HEK293 (cell line): ENCODE results near the gene DIABLO.
"Not testable (repeated sequence)": the region's sequence is repeated elsewhere in the genome, so short reads cannot be mapped to it uniquely, and the experiment has no call there.

Source experiments
- CTCF ChIP-seq: fragments of 450-650 bp; formaldehyde crosslinking; IDR thresholded peaks from 2 replicates; pipeline ENCODE4 v1.5.1; 2016; ENCODE audit warnings: missing biosample characterization, missing genetic modification characterization
- SCRT2 ChIP-seq: fragments of 450-650 bp; formaldehyde crosslinking; IDR thresholded peaks from 2 replicates; pipeline ENCODE4 v1.5.1; 2016; ENCODE audit warnings: missing biosample characterization, missing genetic modification characterization
- SP3 ChIP-seq: fragments of 450-650 bp; formaldehyde crosslinking; IDR thresholded peaks from 2 replicates; pipeline ENCODE4 v1.5.1; 2016; ENCODE audit warnings: missing biosample characterization, missing genetic modification characterization
- TCF7L2 ChIP-seq: IDR thresholded peaks from 2 replicates; pipeline ENCODE4 v1.6.1; 2011; ENCODE audit warnings: low read depth, mild to moderate bottlenecking, inconsistent platforms, low read length, moderate library complexity, borderline replicate concordance
- TRIM28 ChIP-seq: IDR thresholded peaks from 2 replicates; pipeline ENCODE4 v1.6.1; 2011; ENCODE audit warnings: low read length, control low read depth, borderline replicate concordance
- ZNF121 ChIP-seq: fragments of 450-650 bp; formaldehyde crosslinking; IDR thresholded peaks from 2 replicates; pipeline ENCODE4 v1.5.1; 2016; ENCODE audit warnings: missing biosample characterization, missing genetic modification characterization
- ZNF529 ChIP-seq: fragments of 450-650 bp; formaldehyde crosslinking; IDR thresholded peaks from 2 replicates; pipeline ENCODE4 v1.5.1; 2017; ENCODE audit warnings: missing genetic modification characterization, missing biosample characterization; ENCODE audit not compliant: insufficient replicate concordance
- ZNF610 ChIP-seq: fragments of 450-650 bp; formaldehyde crosslinking; IDR thresholded peaks from 2 replicates; pipeline ENCODE4 v1.5.1; 2016; ENCODE audit warnings: missing biosample characterization, missing genetic modification characterization, borderline replicate concordance
- TF ChIP-seq, protein P1 (sequence below): fragments of 450-650 bp; formaldehyde crosslinking; IDR thresholded peaks from 2 replicates; pipeline ENCODE4 v1.5.1; 2016; ENCODE audit warnings: missing biosample characterization, missing genetic modification characterization
- TF ChIP-seq, protein P2 (sequence below): fragments of 450-650 bp; formaldehyde crosslinking; IDR thresholded peaks from 2 replicates; pipeline ENCODE4 v1.5.1; 2016; ENCODE audit warnings: missing biosample characterization, missing genetic modification characterization, low read depth

DNA sequence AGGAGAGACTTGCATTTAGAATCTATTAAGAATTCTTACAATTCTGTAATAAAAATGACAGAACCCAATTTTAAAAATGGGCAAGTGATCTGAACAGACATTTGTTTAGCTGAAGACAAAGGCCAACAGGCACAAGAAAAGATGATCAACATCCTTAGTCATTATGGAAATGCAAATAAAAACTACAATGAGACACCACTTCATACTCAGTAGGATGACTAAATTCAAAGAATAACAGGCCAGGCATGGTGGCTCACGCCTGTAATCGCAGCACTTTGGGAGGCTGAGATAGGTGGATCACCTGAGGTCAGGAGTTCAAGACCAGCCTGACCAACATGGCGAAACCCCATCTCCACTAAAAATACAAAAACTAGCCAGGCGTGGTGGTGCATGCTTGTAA lies 32.6 kb upstream of the DIABLO start:
- not testable (repeated sequence) for TF ChIP-seq ZNF529 (tag by site-specific recombination); CTCF (tag by site-specific recombination); SCRT2 (tag by site-specific recombination); TCF7L2; ZNF121 (tag by site-specific recombination); TRIM28; SP3; ZNF610 (tag by site-specific recombination)
- TF ChIP-seq, protein P1, sequence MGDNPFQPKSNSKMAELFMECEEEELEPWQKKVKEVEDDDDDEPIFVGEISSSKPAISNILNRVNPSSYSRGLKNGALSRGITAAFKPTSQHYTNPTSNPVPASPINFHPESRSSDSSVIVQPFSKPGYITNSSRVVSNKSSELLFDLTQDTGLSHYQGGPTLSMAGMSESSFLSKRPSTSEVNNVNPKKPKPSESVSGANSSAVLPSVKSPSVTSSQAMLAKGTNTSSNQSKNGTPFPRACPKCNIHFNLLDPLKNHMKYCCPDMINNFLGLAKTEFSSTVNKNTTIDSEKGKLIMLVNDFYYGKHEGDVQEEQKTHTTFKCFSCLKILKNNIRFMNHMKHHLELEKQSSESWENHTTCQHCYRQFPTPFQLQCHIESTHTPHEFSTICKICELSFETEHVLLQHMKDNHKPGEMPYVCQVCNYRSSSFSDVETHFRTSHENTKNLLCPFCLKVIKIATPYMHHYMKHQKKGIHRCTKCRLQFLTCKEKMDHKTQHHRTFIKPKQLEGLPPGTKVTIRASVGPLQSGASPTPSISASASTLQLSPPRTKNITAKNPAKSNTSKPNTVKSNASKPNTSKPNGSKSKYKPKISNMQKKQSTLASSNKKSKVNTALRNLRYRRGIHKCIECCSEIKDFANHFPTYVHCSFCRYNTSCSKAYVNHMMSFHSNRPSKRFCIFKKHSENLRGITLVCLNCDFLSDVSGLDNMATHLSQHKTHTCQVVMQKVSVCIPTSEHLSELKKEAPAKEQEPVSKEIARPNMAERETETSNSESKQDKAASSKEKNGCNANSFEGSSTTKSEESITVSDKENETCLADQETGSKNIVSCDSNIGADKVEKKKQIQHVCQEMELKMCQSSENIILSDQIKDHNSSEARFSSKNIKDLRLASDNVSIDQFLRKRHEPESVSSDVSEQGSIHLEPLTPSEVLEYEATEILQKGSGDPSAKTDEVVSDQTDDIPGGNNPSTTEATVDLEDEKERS (tag by site-specific recombination), result not testable (repeated sequence)
- TF ChIP-seq, protein P2, sequence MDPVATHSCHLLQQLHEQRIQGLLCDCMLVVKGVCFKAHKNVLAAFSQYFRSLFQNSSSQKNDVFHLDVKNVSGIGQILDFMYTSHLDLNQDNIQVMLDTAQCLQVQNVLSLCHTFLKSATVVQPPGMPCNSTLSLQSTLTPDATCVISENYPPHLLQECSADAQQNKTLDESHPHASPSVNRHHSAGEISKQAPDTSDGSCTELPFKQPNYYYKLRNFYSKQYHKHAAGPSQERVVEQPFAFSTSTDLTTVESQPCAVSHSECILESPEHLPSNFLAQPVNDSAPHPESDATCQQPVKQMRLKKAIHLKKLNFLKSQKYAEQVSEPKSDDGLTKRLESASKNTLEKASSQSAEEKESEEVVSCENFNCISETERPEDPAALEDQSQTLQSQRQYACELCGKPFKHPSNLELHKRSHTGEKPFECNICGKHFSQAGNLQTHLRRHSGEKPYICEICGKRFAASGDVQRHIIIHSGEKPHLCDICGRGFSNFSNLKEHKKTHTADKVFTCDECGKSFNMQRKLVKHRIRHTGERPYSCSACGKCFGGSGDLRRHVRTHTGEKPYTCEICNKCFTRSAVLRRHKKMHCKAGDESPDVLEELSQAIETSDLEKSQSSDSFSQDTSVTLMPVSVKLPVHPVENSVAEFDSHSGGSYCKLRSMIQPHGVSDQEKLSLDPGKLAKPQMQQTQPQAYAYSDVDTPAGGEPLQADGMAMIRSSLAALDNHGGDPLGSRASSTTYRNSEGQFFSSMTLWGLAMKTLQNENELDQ (tag by site-specific recombination), result not testable (repeated sequence)
